Testis (tissue), 3 donors: ENCODE measurements around the gene ELK4. TPM values are rescaled to one million over a fixed set of nuclear protein-coding genes. Genes with fewer than 3 reads are reported as not detected.

Experiments
- DNase-seq: peaks from one replicate; pipeline ENCODE4 v3.0.0-alpha.2; 2019
- H3K27ac ChIP-seq, 2 donors: fragments of 200-600 bp; sonication (generic); one replicate each; pipeline ENCODE4 v1.5.1; 2019
- H3K27me3 ChIP-seq: fragments of 200-600 bp; sonication (generic); one replicate; pipeline ENCODE4 v1.5.1; 2019
- H3K36me3 ChIP-seq: fragments of 200-600 bp; sonication (generic); one replicate; pipeline ENCODE4 v1.5.1; 2017; ENCODE audit warnings: low read depth; ENCODE audit errors: missing control alignments
- H3K4me1 ChIP-seq: fragments of 200-600 bp; sonication (generic); one replicate; pipeline ENCODE4 v1.5.1; 2019
- H3K4me3 ChIP-seq, 2 donors: fragments of 200-600 bp; sonication (generic); one replicate each; pipeline ENCODE4 v1.5.1; 2017 to 2019
- H3K9me3 ChIP-seq: fragments of 200-600 bp; sonication (generic); one replicate; pipeline ENCODE4 v1.5.1; 2017
- POLR2A ChIP-seq: fragments of 450-650 bp; IDR thresholded peaks from one replicate; pipeline ENCODE4 v1.6.1; 2017; ENCODE audit warnings: antibody characterized with exemption, mild to moderate bottlenecking, moderate library complexity
- WGBS, 2 donors: methylation state at CpG; one replicate each; pipeline ENCODE4 v1.1.5; 2018; 5-methylcytosine and 5-hydroxymethylcytosine counted together
- intact Hi-C: fragments of 100-400 bp; cut with DNase I; formaldehyde crosslinking; loops from one replicate; pipeline ENCODE4 v1.15.1; 2023; ENCODE audit warnings: low total_unique reads
- polyA plus RNA-seq: library from polyadenylated mRNA; stranded (reverse); fragments of 350-450 nt; fragmentation: Illumina TruSeq; extraction: RNeasy Lipid Tissue Mini Kit (QIAGEN cat#74804); gene quantifications from one replicate; pipeline ENCODE4 v1.2.3, GENCODE V29; 2014; ENCODE audit warnings: low read depth, low replicate concordance; ENCODE audit not compliant: insufficient read depth
- total RNA-seq, 2 donors: library from RNA; depleted of rRNA; stranded (reverse); fragments of >200 nt; gene quantifications; one replicate each; pipeline ENCODE4 v1.2.3, GENCODE V29; 2016
- TF ChIP-seq, protein P1 (sequence below), 3 experiments: fragments of 450-650 bp in 2 of 3; fragments of 200-600 bp in 1 of 3; sonication (generic) in 1 of 3; IDR thresholded peaks; one replicate each; pipeline ENCODE4 v1.5.1; 2016 to 2019; ENCODE audit warnings: antibody characterized with exemption in 3 of 3, mild to moderate bottlenecking in 2 of 3, moderate library complexity in 1 of 3

ELK4 gene
- total and polyA plus RNA-seq, 3 donors from 2014 or later: 20.4 to 25.4 (median 20.5) TPM

DNA sequence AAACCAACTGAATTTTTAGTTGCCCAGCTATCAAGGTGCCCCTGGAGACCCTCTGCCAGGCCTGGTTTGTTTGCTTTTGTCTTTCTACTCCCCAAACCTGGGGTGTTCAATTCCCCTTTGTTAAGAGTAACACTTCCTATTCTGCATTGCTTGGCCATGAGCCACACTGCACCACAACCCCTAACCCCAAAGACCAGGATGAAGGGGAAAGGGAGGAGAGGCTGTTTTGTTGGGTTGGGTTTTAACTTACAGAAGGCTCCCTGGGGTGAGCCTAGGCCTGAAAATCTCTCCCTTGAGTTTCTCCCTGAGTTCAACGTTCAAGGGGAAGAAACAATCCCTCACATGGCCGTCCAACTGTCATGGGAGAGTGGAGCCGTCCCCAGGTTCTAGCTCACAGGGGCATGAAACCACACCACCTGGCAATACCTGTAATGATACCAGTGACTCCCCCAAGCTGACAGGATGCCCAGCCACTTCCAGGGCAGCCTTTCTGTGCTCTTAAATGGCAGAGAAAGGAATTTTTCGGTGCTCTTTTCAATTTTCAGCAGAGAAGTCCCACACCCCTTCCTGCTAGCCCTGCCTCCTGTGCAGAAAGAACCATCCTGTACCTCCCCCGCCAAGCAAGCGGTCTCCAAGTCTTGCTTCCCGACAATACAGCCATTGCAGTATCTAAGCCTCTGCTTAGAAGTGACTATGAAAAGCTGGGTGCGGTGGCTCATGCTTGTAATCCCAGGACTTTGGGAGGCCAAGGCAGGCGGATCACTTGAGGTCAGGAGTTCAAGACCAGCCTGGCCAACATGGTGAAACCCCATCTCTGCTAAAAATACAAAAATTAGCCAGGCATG, 33.6 kb upstream of the ELK4 start:
- Histone ChIP-seq H3K4me1 (no peaks in the 10 kb centered on the region), H3K27ac (no peak overlapping the region), H3K4me3 (no peak overlapping the region), H3K36me3 (no peaks in the 10 kb centered on the region), H3K9me3 (no peaks in the 10 kb centered on the region), H3K27me3 (no peaks in the 10 kb centered on the region)
- intact Hi-C loops: no loop called here
- 76 to 77% methylated on average over 8 of the region's 9 CpGs for WGBS, 2 donors
- no peak for TF ChIP-seq POLR2A
- TF ChIP-seq, protein P1, sequence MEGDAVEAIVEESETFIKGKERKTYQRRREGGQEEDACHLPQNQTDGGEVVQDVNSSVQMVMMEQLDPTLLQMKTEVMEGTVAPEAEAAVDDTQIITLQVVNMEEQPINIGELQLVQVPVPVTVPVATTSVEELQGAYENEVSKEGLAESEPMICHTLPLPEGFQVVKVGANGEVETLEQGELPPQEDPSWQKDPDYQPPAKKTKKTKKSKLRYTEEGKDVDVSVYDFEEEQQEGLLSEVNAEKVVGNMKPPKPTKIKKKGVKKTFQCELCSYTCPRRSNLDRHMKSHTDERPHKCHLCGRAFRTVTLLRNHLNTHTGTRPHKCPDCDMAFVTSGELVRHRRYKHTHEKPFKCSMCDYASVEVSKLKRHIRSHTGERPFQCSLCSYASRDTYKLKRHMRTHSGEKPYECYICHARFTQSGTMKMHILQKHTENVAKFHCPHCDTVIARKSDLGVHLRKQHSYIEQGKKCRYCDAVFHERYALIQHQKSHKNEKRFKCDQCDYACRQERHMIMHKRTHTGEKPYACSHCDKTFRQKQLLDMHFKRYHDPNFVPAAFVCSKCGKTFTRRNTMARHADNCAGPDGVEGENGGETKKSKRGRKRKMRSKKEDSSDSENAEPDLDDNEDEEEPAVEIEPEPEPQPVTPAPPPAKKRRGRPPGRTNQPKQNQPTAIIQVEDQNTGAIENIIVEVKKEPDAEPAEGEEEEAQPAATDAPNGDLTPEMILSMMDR (IDR thresholded peaks at IDR 0.05): no peak
- no peak for DNase-seq

DNA sequence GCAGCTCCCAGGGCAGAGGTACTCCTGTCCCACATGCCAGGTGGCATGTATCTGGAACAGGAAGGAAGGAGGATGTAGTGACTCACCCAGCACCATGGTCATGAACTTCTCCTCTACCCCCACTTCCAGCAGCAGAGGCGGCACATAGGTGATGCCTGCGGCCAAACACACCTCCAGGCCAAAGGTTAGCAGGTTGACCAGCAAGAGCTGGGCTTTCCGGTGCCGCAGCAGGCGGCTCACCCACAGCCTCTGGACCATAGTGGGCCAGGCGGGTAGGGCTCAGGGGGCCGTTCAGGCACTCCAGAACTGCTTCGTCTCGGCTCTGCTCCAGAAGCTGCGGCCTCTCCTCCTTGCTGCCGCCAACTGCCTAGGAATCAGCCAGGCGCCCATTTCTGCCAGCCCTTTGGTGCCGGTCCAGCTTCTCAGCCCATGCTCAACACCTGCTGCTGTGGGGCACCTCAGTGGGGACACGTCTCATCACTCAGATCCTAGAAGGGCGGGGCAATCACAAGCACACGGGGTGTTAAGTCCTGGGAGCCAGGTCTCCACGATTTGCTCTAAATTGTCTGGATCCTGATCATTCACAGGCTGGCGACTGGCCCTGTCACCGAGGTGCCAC, 32.7 kb upstream of the ELK4 start:
- Histone ChIP-seq H3K4me3 (no peak overlapping the region), H3K27ac (no peak overlapping the region), H3K9me3 (no peaks in the 10 kb centered on the region), H3K4me1 (no peaks in the 10 kb centered on the region), H3K36me3 (no peaks in the 10 kb centered on the region), H3K27me3 (no peaks in the 10 kb centered on the region)
- WGBS, 2 donors: 81 to 86% methylated on average over 5 to 19 of the region's 19 CpGs
- intact Hi-C loops: no loop called here
- TF ChIP-seq POLR2A: no peak
- TF ChIP-seq, protein P1 (IDR thresholded peaks at IDR 0.05): no peak
- no peak for DNase-seq

DNA sequence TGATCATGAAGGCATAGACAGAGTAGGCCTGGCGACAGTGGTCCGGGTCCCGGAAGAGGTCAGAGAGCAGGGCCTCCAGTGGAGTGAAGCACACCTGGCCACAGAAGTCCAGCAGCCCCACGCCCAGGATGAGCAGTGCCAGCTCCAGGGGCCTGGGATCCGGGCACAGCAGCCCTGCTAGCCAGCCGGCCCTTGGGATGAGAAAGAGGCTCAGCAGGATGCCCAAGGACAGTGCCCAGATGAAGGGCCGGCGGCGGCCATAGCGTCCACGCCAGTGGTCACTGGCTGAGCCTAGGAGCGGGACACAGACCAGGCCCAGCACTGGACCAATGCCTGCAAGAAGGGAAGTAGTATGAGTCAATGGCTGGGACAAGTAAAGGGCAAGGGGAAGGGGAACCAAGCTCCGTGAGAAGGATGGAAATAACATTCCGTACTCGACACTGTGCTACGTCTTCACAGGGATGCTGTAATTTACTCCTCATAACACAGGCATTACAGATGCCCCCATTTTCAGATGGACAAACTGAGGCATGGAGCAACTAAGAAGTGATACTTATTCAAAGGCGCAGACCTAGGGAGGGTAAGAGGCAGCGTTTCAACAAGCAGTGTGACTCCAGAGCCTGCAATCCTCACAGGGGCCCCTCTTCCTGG, 31.6 kb upstream of the ELK4 start:
- TF ChIP-seq, protein P1 (IDR thresholded peaks at IDR 0.05): no peak
- TF ChIP-seq POLR2A: no peak
- intact Hi-C loops: no loop called here
- Histone ChIP-seq H3K9me3 (no peaks in the 10 kb centered on the region), H3K27me3 (no peaks in the 10 kb centered on the region), H3K4me1 (peaks cover 8% of the 10 kb centered on the region), H3K27ac (no peak overlapping the region), H3K4me3 (no peak overlapping the region), H3K36me3 (no peaks in the 10 kb centered on the region)
- 87 to 90% methylated on average over 12 to 18 of the region's 18 CpGs for WGBS, 2 donors
- DNase-seq: no peak

DNA sequence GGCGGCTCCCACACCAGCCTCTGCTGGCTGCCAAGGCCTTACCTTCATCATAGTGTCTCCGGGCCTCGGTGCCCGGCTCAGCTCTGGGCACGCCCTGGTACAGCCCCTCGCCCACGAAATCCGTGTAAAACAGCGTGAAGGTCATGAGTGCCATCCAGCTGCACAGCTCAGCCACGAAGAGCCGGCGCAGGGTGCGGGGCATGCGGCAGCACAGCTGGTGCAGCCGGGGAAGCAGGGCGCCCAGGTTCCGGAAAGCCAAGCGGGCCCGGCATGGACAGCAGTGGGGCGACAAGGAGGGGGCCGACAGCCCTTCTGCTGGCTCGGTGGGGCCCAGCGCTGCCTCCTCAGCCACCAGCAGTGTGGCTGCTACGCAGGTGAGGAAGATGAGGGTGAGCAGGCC, 31.0 kb upstream of the ELK4 start:
- TF ChIP-seq POLR2A: no peak
- TF ChIP-seq, protein P1 (IDR thresholded peaks at IDR 0.05): no peak
- H3K36me3 ChIP-seq: no peaks in the 10 kb centered on the region
- no peak overlapping the region for H3K27ac ChIP-seq
- WGBS, 2 donors: 89 to 93% methylated on average over 19 to 24 of the region's 24 CpGs
- H3K4me1 ChIP-seq: peaks cover 8% of the 10 kb centered on the region
- intact Hi-C loops: no loop called here
- no peaks in the 10 kb centered on the region for H3K9me3 ChIP-seq
- H3K27me3 ChIP-seq: no peaks in the 10 kb centered on the region
- no peak overlapping the region for H3K4me3 ChIP-seq
- no peak for DNase-seq
